Tibial nerve (tissue), 4 donors: ENCODE data around the gene ZW10.

Source experiments
- EP300 ChIP-seq, 2 donors: sonication (generic); formaldehyde crosslinking; IDR thresholded peaks; one replicate each; pipeline ENCODE4 v1.6.1; 2017; ENCODE audit warnings: antibody characterized with exemption in 2 of 2, mild to moderate bottlenecking in 1 of 2
- POLR2A ChIP-seq, 2 donors: fragments of 450-650 bp; IDR thresholded peaks; one replicate each; pipeline ENCODE4 v1.6.1; 2017; ENCODE audit warnings: antibody characterized with exemption in 2 of 2, mild to moderate bottlenecking in 2 of 2, moderate library complexity in 2 of 2
- TF ChIP-seq, protein P1 (sequence below), 5 experiments: fragments of 200-600 bp in 3 of 5; fragments of 450-650 bp in 2 of 5; sonication (generic) in 3 of 5; IDR thresholded peaks; one replicate each; pipeline ENCODE4 v1.5.1; 2016 to 2019; ENCODE audit warnings: antibody characterized with exemption in 5 of 5, mild to moderate bottlenecking in 3 of 5, moderate library complexity in 2 of 5

GRCh38 chr11:113715273-113715672 lies 58.2 kb downstream of the ZW10 start:
- no peak for TF ChIP-seq EP300 (IDR thresholded peaks at IDR 0.05)
- TF ChIP-seq POLR2A (IDR thresholded peaks at IDR 0.05) = no peak
- TF ChIP-seq, protein P1, sequence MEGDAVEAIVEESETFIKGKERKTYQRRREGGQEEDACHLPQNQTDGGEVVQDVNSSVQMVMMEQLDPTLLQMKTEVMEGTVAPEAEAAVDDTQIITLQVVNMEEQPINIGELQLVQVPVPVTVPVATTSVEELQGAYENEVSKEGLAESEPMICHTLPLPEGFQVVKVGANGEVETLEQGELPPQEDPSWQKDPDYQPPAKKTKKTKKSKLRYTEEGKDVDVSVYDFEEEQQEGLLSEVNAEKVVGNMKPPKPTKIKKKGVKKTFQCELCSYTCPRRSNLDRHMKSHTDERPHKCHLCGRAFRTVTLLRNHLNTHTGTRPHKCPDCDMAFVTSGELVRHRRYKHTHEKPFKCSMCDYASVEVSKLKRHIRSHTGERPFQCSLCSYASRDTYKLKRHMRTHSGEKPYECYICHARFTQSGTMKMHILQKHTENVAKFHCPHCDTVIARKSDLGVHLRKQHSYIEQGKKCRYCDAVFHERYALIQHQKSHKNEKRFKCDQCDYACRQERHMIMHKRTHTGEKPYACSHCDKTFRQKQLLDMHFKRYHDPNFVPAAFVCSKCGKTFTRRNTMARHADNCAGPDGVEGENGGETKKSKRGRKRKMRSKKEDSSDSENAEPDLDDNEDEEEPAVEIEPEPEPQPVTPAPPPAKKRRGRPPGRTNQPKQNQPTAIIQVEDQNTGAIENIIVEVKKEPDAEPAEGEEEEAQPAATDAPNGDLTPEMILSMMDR (IDR thresholded peaks at IDR 0.05) = no peak
